PC-9 (cell line): ENCODE results near the gene UTF1. TPM values are rescaled to one million over a fixed set of nuclear protein-coding genes. Genes with fewer than 3 reads are reported as not detected.

Experiments
- BruUV-seq: library from RNA; stranded (reverse); fragments of 400-500 nt; replicated peaks from 2 replicates; lab custom pipeline; 2021; lab: Mats Ljungman, UMichigan
- CTCF ChIA-PET: fragments of 300-600 bp; sonication (Branson Sonifier 250); formaldehyde crosslinking; loops from one replicate; lab custom pipeline; 2022; ENCODE audit warnings: antibody characterized with exemption; lab: Charles Lee
- POLR2A ChIA-PET: fragments of 300-600 bp; sonication (Branson Sonifier 250); formaldehyde crosslinking; loops from one replicate; lab custom pipeline; 2022; ENCODE audit warnings: antibody characterized with exemption; ENCODE audit not compliant: unreplicated experiment; lab: Charles Lee
- DNase-seq, 2 experiments: peaks; one replicate each; pipeline versions ENCODE4 v3.0.0 to v3.0.0-alpha.2; 2015 to 2022; ENCODE audit warnings: mixed read lengths in 1 of 2
- H2AFZ ChIP-seq: fragments of 200-600 bp; sonication (generic); 2 replicates; pipeline ENCODE4 v1.8.1; 2017; ENCODE audit warnings: antibody characterized with exemption
- H3F3A ChIP-seq: fragments of 200-600 bp; sonication (generic); 2 replicates; pipeline ENCODE4 v1.8.1; 2017; ENCODE audit warnings: antibody characterized with exemption, mild to moderate bottlenecking, low read depth; ENCODE audit not compliant: insufficient read depth
- H3K27ac ChIP-seq: fragments of 200-600 bp; sonication (generic); 2 replicates; pipeline ENCODE4 v1.6.1; 2016; ENCODE audit warnings: mixed run types
- H3K27me3 ChIP-seq: fragments of 200-600 bp; sonication (generic); 2 replicates; pipeline ENCODE4 v1.6.1; 2016; ENCODE audit warnings: low read depth, mixed run types; ENCODE audit not compliant: insufficient read depth
- H3K36me3 ChIP-seq: fragments of 200-600 bp; sonication (generic); 2 replicates; pipeline ENCODE4 v1.6.1; 2016; ENCODE audit warnings: low read depth, mixed run types
- H3K4me1 ChIP-seq: fragments of 200-600 bp; sonication (generic); replicated peaks from 2 replicates; pipeline ENCODE4 v1.6.1; 2016; ENCODE audit warnings: mixed run types; ENCODE audit not compliant: insufficient read depth
- H3K4me2 ChIP-seq: fragments of 200-600 bp; sonication (generic); 2 replicates; pipeline ENCODE4 v1.6.1; 2017; ENCODE audit warnings: mixed run types
- H3K4me3 ChIP-seq: fragments of 200-600 bp; sonication (generic); 2 replicates; pipeline ENCODE4 v1.6.1; 2016; ENCODE audit warnings: mixed run types
- H3K79me2 ChIP-seq: fragments of 200-600 bp; sonication (generic); 2 replicates; pipeline ENCODE4 v1.6.1; 2017; ENCODE audit warnings: low read depth, mixed run types
- H3K9me2 ChIP-seq: fragments of 200-600 bp; sonication (generic); 2 replicates; pipeline ENCODE4 v1.8.1; 2017; ENCODE audit warnings: mild to moderate bottlenecking; ENCODE audit not compliant: insufficient read depth
- H3K9me3 ChIP-seq: fragments of 200-600 bp; sonication (generic); 2 replicates; pipeline ENCODE4 v1.8.1; 2016; ENCODE audit warnings: low read depth; ENCODE audit not compliant: insufficient read depth
- H4K20me1 ChIP-seq: fragments of 200-600 bp; sonication (generic); 2 replicates; pipeline ENCODE4 v1.8.1; 2017; ENCODE audit not compliant: insufficient read depth
- EZH2 ChIP-seq: fragments of 200-600 bp; sonication (generic); IDR thresholded peaks from 2 replicates; pipeline ENCODE4 v1.8.0; 2017; ENCODE audit warnings: antibody characterized with exemption, low read depth
- intact Hi-C: fragments of 100-400 bp; cut with micrococcal nuclease; formaldehyde crosslinking; loops from one replicate; pipeline ENCODE4 v1.10.0; 2022; ENCODE audit not compliant: unreplicated experiment
- total RNA-seq: library from RNA; stranded (reverse); gene quantifications from 2 replicates; pipeline ENCODE4 v1.2.3, GENCODE V29; 2021
- TF ChIP-seq, protein P1 (sequence below): fragments of 200-600 bp; sonication (generic); conservative IDR thresholded peaks from 2 replicates; pipeline ENCODE4 v1.6.1; 2017; ENCODE audit warnings: mixed run types, antibody characterized with exemption, mild to moderate bottlenecking, moderate library complexity

UTF1 gene
- total RNA-seq, 1 experiment from 2014 or later = not detected

DNA sequence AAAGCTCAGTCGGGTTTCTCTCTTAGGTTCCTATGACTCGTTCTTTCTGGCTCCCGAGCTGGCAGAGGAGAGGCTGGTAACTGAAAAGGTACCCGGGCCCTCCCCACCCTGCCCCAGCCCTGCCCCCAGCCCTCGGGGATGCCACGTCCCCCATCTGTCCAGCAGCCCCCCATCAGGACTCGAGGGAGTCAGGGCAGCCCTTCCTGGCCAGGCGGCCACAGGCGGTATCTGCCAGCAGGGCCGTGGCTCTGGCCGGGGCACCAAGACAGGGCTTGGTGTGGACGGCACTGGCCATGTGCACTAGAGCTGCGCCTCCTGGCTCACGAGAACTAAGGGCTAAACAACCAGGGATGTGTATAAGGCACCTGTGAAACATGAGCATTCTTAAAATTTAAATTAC is 40.3 kb upstream of the UTF1 start:
- Histone ChIP-seq H3K4me2 (no peak overlapping the region), H3K36me3 (no peaks in the 10 kb centered on the region), H3K27ac (no peak overlapping the region), H3K79me2 (no peaks in the 10 kb centered on the region), H3K27me3 (peaks cover 66% of the 10 kb centered on the region), H4K20me1 (no peaks in the 10 kb centered on the region), H3K9me3 (no peaks in the 10 kb centered on the region), H2AFZ (no peak overlapping the region), H3K4me1 (no peaks in the 10 kb centered on the region), H3K9me2 (no peaks in the 10 kb centered on the region), H3K4me3 (no peak overlapping the region), H3F3A (no peaks in the 10 kb centered on the region)
- DNase-seq = no peak
- ChIA-PET CTCF (no interaction called here), POLR2A (no interaction called here)
- no TSS peak for BruUV-seq
- intact Hi-C loops = no loop called here
- no peak for TF ChIP-seq EZH2

DNA sequence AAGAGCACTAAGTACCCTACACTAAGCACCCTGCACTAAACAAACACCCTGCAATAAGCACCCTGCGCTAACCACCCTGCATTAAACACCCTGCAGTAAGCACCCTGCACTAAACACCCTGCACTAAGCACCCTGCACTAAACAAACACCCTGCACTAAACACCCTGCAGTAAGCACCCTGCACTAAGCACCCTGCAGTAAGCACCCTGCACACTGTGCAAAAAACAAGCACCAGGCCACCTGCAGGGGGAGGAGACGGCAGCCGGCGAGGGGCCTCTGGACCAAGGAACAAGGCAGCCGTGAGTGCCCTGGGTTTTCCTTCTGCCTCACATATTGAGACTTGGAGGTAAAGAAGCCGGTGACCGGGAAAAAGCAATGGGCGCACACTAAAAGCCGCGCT is 39.8 kb upstream of the UTF1 start:
- Histone ChIP-seq H3K36me3 (no peaks in the 10 kb centered on the region), H3K79me2 (no peaks in the 10 kb centered on the region), H3K4me3 (no peak overlapping the region), H3K9me2 (no peaks in the 10 kb centered on the region), H3K4me2 (no peak overlapping the region), H3K27ac (no peak overlapping the region), H3F3A (no peaks in the 10 kb centered on the region), H3K27me3 (peaks cover 68% of the 10 kb centered on the region), H4K20me1 (no peaks in the 10 kb centered on the region), H3K4me1 (no peaks in the 10 kb centered on the region), H2AFZ (no peak overlapping the region), H3K9me3 (no peaks in the 10 kb centered on the region)
- intact Hi-C loops = no loop called here
- no TSS peak for BruUV-seq
- ChIA-PET CTCF (no interaction called here), POLR2A (no interaction called here)
- TF ChIP-seq, protein P1, sequence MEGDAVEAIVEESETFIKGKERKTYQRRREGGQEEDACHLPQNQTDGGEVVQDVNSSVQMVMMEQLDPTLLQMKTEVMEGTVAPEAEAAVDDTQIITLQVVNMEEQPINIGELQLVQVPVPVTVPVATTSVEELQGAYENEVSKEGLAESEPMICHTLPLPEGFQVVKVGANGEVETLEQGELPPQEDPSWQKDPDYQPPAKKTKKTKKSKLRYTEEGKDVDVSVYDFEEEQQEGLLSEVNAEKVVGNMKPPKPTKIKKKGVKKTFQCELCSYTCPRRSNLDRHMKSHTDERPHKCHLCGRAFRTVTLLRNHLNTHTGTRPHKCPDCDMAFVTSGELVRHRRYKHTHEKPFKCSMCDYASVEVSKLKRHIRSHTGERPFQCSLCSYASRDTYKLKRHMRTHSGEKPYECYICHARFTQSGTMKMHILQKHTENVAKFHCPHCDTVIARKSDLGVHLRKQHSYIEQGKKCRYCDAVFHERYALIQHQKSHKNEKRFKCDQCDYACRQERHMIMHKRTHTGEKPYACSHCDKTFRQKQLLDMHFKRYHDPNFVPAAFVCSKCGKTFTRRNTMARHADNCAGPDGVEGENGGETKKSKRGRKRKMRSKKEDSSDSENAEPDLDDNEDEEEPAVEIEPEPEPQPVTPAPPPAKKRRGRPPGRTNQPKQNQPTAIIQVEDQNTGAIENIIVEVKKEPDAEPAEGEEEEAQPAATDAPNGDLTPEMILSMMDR = no peak
- TF ChIP-seq EZH2 = no peak
- no peak for DNase-seq

DNA sequence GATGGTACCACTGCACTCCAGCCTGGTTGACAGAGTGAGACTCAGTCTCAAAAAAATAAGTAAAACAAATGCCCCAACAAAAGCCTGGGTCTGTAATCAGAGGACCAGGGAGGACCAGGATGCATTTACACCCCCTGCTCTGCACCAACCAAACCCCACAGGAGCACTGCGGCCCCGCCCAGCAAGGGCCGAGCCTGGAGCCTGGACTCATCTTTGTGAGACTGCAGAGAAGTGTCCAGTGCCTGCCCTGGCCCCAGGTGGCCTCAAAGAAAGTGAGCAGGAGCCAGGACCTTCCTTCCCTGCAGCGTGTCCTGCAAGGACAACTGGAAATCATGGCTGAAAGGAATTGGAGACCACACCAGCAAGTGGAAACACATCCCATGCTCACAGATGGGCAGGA is 38.4 kb upstream of the UTF1 start:
- intact Hi-C loops = no loop called here
- BruUV-seq = no TSS peak
- H3K27me3 ChIP-seq = peaks cover 61% of the 10 kb centered on the region
- H3K27ac ChIP-seq = no peak overlapping the region
- H3K4me1 ChIP-seq = no peaks in the 10 kb centered on the region
- CTCF ChIA-PET = no interaction called here
- no peak overlapping the region for H2AFZ ChIP-seq
- no peak overlapping the region for H3K4me2 ChIP-seq
- no peak for DNase-seq
- no peaks in the 10 kb centered on the region for H3K9me2 ChIP-seq
- H4K20me1 ChIP-seq = no peaks in the 10 kb centered on the region
- TF ChIP-seq EZH2 = no peak
- TF ChIP-seq, protein P1 = no peak
- POLR2A ChIA-PET = no interaction called here
- H3K9me3 ChIP-seq = no peaks in the 10 kb centered on the region
- H3K79me2 ChIP-seq = no peaks in the 10 kb centered on the region
- H3K4me3 ChIP-seq = no peak overlapping the region
- no peaks in the 10 kb centered on the region for H3K36me3 ChIP-seq
- H3F3A ChIP-seq = no peaks in the 10 kb centered on the region

DNA sequence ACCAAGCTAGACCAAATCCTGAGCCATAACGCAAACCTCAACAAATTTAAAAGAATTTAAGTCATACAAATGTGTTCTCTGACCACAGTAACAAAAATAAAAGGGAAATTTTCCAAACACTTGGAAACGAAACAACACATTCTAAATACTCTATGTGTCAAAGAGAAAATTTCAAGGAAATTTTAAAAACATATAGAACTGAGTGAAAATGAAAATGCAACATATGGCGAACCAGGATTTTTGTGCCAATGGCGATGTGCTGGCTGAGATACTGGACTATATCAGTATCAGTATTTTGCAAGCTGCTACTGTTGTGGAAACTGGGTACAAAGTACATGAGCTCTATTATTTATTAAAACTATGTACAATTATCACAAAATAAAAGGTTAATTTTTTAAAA is 35.9 kb upstream of the UTF1 start:
- POLR2A ChIA-PET = no interaction called here
- CTCF ChIA-PET = no interaction called here
- intact Hi-C loops = no loop called here

More for the DNA sequence above, 35.9 kb upstream of the UTF1 start:
- no peaks in the 10 kb centered on the region for H3K9me3 ChIP-seq
- no peak overlapping the region for H3K27ac ChIP-seq
- no peaks in the 10 kb centered on the region for H3K79me2 ChIP-seq
- no peaks in the 10 kb centered on the region for H3F3A ChIP-seq
- H3K4me3 ChIP-seq = no peak overlapping the region
- peaks cover 46% of the 10 kb centered on the region for H3K27me3 ChIP-seq
- H3K4me1 ChIP-seq = no peaks in the 10 kb centered on the region
- no peaks in the 10 kb centered on the region for H3K9me2 ChIP-seq
- no peak for DNase-seq
- no peak for TF ChIP-seq EZH2
- TF ChIP-seq, protein P1 = no peak
- BruUV-seq = no TSS peak
- H3K4me2 ChIP-seq = no peak overlapping the region
- H3K36me3 ChIP-seq = no peaks in the 10 kb centered on the region
- H2AFZ ChIP-seq = no peak overlapping the region
- H4K20me1 ChIP-seq = no peaks in the 10 kb centered on the region
